Glomerular endothelial cell (primary cell): ENCODE data around the gene MMP24OS. TPM values are rescaled to one million over a fixed set of nuclear protein-coding genes. Genes with fewer than 3 reads are reported as not detected.
"Not testable (repeated sequence)": the region's sequence is repeated elsewhere in the genome, so short reads cannot be mapped to it uniquely, and the experiment has no call there.

Experiments
- DNase-seq: peaks from one replicate; pipeline ENCODE4 v3.0.0-alpha.2; 2011; ENCODE audit warnings: low read depth, low spot score; ENCODE audit errors: extremely low read depth
- total RNA-seq: library from RNA; depleted of rRNA; stranded (reverse); fragments of >200 nt; gene quantifications from 2 replicates; pipeline ENCODE4 v1.2.3, GENCODE V29; 2015

Gene MMP24OS
- total RNA-seq, 1 donor from 2014 or later: 24.0 TPM

DNA sequence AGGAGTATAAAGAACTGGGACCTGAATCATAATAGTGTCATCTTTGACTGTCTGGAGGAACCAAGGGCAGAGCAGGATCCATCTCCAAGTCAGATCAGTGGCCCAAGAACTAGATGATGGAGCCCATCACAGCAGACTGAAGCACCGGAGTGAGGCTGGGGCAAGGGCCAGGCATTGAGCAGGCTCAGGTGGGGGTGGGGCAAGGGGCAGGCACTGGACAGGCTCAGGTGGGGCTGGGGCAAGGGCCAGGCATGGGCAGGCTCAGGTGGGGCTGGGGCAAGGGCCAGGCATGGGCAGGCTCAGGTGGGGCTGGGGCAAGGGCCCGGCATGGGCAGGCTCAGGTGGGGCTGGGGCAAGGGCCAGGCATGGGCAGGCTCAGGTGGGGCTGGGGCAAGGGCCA lies 25.3 kb downstream of the MMP24OS start:
- DNase-seq: not testable (repeated sequence)

DNA sequence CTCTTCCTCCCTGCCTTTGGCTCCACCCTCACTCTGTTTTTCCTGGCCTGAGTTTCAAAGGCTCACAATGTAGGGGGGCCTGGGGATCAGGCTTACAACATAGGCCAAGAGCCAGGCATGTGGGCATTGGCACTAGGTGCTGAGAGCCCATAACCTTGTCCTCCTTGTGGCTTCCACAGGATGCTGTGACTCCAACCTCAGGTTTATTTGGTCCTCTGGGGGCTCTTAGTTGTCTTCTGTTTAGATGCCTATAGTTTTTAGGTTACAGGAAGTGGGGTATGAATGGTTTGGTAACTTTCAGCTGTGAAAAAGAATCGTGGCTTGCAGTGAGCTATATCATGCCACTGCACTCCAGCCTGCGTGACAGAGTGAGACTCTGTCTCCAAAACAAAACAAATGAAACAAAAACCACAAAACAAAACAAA lies 25.9 kb downstream of the MMP24OS start:
- no peak for DNase-seq

DNA sequence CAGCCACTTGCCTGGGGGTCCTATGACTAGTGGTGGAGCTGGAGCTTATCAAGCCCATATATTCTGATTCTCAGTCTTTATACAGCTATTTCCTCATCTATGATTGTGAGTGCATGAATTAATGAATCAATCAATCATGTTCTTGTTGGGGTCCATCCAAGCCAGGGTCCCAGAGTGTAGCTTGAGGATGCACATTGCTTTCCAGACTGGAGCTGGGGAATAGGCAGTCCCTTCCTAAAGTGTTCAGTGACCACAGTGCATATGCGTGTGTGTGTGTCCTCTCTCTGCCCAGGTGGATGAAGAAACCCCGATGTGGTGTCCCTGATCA lies 26.3 kb downstream of the MMP24OS start:
- DNase-seq: no peak

GRCh38 chr20:35248641-35249475 lies 29.1 kb downstream of the MMP24OS start:
- DNase-seq: no peak

- no peak for DNase-seq
These were observed 31.2 kb downstream of the MMP24OS start for GRCh38 chr20:35246723-35247122.

DNA sequence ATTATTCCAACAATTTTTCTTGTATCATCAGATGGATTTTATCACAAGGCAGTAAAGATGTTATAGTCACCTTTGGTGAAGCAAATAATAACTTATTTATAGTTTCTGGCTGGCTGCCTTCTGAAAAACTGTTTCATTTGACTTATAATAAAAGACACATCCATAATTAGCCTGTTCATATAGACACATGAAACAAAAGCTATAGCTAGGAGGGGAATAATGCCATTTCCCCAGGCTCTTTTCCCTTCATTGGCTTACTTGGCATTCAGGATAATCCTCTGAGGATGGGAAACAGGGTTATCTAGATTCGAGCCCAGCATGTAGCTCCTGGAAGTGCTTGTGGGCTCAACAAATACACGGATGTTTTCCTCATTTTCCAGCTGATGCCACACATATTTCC lies 33.9 kb downstream of the MMP24OS start:
- DNase-seq: no peak

- no peak for DNase-seq
These were observed 34.6 kb downstream of the MMP24OS start for GRCh38 chr20:35243317-35243716.

GRCh38 chr20:35240811-35241293 lies 37.1 kb downstream of the MMP24OS start:
- DNase-seq: no peak

DNA sequence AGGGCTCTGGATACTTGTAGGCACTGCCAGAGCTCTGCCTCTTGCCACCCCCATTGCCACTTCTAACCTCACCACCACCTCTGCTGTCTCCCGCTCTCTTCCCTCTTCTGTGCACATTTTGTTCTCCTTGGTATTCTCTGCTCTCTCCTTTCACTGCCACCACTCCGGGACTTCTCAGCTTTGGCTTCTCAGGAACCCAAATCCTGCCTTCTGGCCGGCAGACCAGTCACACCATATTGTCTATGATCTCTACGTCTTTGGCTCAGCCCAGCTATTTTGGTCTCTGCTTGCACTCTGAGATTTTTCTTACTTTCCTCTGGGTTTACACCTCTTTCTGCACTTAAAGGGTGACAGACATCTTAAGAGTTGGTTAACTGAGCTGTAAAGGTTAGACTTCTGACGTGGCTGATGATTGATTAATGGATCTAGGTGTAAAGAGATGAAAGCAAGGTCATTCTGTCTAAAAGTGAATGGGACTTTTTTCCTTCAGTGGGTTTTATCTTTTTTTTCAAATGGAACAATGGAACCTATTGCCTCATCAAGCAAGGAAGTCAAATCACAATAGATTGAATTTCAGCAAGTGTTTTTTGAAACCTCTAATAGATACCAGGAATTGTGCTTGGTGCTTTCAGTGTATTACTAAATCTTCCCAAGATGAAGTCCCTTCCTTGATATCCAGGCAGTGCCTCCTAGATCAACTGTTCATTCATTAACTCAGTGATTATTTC lies 37.7 kb downstream of the MMP24OS start:
- no peak for DNase-seq

- no peak for DNase-seq
These were observed 39.2 kb downstream of the MMP24OS start for GRCh38 chr20:35238735-35239134.

DNA sequence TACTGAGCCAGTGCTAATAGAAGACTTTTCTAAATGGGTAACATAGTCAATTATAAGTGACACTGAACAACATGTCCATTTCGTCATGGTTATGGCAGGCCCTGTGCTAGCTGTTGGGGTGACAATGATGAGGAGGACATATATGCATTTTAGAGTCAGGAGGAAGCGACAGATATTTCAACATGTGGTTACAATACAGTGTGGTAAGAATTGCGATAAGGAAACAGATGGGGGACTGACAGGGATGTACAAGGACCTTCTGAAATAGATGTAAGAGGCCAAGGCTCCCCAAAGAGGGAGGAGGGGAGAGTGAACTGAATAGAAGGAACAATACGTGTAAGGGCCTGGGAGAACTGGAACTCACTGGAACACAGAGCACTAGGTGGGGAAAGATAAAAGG lies 39.8 kb downstream of the MMP24OS start:
- no peak for DNase-seq

DNA sequence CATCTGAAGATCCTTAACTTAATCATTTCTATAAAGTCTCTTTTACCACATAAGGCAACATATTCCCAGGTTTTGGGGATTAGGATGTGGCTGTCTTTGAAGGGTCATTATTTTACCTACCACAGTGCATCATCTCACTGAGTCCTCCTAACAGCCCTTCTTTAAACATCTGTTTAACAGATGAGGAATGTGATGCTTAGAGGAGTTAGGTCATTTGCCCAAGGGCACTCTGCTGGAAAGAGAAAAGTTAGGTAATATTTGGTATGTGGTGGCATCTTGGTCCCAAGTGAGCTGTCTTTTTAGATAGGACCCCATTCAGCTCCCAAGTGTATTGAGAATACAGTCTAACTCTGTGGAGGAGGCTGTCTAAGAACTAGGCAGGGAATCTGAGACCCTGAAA lies 40.4 kb downstream of the MMP24OS start:
- DNase-seq: no peak

GRCh38 chr20:35235881-35236280 lies 42.0 kb downstream of the MMP24OS start:
- no peak for DNase-seq

DNA sequence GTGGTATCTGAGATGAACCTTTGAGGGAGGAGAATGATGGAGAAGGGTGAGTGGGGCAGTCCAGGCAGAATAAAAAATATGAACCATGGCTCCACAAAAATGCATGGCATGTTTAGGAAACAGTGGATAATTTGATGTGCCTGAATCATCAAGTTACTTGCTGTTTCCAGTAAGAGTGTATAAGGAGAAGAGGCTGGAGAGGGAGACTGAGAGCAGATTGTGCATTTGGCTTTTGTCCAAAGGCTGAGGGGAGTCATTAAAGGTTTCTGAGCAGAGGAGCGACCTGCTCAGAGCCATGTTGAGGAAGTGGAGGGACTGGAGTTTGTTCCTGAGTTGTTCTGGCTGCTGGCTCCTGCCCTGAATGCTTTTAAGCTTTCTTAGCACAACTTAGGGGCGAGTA lies 45.3 kb downstream of the MMP24OS start:
- DNase-seq: no peak

DNA sequence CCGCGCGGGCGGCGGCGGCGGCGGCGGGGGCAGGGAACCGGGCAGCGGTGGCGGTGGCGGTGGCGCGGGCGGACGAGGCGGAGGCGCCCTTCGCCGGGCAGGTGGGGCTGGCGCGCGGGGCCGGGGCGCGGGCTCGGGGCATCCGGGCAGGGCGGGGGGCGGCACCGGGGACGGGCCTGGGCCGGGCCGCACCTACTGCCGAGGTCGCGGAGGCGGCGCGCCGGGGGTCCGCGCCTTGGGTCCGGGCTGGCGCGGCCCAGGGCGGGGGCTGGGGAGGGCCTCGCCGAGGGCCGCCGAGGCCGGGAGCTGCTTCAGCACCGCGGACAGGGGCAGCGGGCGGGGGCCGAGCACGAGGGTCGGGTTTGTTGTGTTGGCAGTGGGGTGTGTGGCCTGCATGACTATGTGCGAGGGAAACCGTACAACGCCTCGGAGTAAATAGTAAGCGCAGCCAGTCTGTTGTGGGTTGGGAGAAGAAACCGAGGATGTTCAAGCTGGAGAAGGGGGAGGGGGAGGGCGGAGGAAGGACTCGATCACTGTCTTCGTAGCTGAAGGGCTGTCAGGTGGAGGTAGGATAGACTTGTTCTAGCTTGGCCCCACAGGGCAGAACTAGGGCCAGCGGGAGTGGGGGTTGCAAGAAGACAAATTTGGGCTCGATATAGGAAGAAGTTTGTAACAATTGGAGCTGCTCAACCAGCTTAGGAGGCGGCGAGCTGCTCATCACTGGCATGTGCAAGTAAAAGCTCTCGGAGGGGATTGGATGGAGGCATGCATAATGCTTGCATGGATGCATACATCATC lies 50.8 kb downstream of the MMP24OS start:
- DNase-seq: no peak

Other genes with a start within 250 kb of the MMP24OS start
- gene TRPC4AP, start 185.3 kb downstream of the MMP24OS start, total RNA-seq: 94.3 and 104 TPM in 2 replicates
- 39.3 and 59.3 TPM in 2 replicates for gene EDEM2, start 130.8 kb downstream of the MMP24OS start, total RNA-seq
- gene PROCR, start 106.0 kb downstream of the MMP24OS start, total RNA-seq: 92.8 and 185 TPM in 2 replicates
- 0.88 and 6.5 TPM in 2 replicates for gene MMP24, start 51.4 kb downstream of the MMP24OS start, total RNA-seq
- 169 and 200 TPM in 2 replicates for gene EIF6, start 6.7 kb upstream of the MMP24OS start, total RNA-seq
- not detected in 2 replicates for gene FAM83C, start 14.3 kb upstream of the MMP24OS start, total RNA-seq
- gene UQCC1, start 133.9 kb upstream of the MMP24OS start, total RNA-seq: 26.0 and 36.2 TPM in 2 replicates
- gene GDF5, start 160.1 kb upstream of the MMP24OS start, total RNA-seq: 0.53 and 6.1 TPM in 2 replicates
- gene CEP250, start 177.5 kb upstream of the MMP24OS start, total RNA-seq: 31.6 and 32.0 TPM in 2 replicates